Measurements from ENCODE around the gene PLA2G4D. TPM values are rescaled to one million over a fixed set of nuclear protein-coding genes. Genes with fewer than 3 reads are reported as not detected.
A peak's percentile ranks its signal among the peaks of the same experiment; 100 is the strongest.

PLA2G4D gene
- 1 to 10 TPM in 1 of 4 donors, under 1 TPM in 3; 0.19 to 5.9 (median 0.23) TPM for total RNA-seq

- 40% methylated on average over 1 of the region's 6 CpGs; no CpG with 5 or more reads in 1 of the 2 donors for WGBS, 2 donors
- Histone ChIP-seq H3K4me1 (peaks cover 5 to 39% (median 17%) of the 10 kb centered on the region in 3 donors), H3K27ac (peak within 1 kb of the TSS in 2 of 4 donors; percentile 7 to 10), H3K4me3 (no peak within 1 kb of the TSS), H3K9me3 (no peaks in the 10 kb centered on the region), H3K36me3 (no peaks in the 10 kb centered on the region), H3K27me3 (no peaks in the 10 kb centered on the region)
- DNase-seq: no peak
- no peak for TF ChIP-seq POLR2A (IDR thresholded peaks at IDR 0.05)
- TF ChIP-seq, protein P1, sequence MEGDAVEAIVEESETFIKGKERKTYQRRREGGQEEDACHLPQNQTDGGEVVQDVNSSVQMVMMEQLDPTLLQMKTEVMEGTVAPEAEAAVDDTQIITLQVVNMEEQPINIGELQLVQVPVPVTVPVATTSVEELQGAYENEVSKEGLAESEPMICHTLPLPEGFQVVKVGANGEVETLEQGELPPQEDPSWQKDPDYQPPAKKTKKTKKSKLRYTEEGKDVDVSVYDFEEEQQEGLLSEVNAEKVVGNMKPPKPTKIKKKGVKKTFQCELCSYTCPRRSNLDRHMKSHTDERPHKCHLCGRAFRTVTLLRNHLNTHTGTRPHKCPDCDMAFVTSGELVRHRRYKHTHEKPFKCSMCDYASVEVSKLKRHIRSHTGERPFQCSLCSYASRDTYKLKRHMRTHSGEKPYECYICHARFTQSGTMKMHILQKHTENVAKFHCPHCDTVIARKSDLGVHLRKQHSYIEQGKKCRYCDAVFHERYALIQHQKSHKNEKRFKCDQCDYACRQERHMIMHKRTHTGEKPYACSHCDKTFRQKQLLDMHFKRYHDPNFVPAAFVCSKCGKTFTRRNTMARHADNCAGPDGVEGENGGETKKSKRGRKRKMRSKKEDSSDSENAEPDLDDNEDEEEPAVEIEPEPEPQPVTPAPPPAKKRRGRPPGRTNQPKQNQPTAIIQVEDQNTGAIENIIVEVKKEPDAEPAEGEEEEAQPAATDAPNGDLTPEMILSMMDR (IDR thresholded peaks at IDR 0.05): peak in 1 of 6 experiments; percentile 32
- intact Hi-C loops (cut with DNase I): no loop called here
These were observed at the start of gene PLA2G4D for GRCh38 chr15:42094512-42094963. TSS of gene PLA2G4D (minus strand) at chr15:42094562. CDS start at chr15:42094459, 103 bp downstream.

DNA sequence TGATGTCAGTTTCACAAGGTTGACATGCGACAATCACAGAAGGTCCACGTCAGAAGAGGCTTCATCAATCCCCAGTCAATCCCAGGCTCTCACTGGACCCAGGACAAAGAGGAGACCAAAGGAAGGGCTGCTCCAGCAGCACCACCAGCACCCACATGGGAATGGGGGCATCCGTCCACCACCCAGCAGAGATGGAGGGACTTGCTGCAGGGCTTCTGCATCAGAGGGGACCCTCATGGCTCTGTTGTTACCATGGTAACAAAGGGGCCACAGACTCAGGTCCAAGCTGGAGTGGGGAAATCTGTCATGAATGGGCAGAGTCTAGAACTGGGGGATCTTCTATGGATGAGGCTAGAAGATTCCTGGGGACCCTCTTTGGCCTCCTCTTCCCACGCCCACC is 49.0 kb upstream of the PLA2G4D start:
- no peaks in the 10 kb centered on the region for H3K9me3 ChIP-seq
- H3K4me1 ChIP-seq: peaks cover 0 to 9% (median 0%) of the 10 kb centered on the region in 3 donors
- H3K4me3 ChIP-seq: no peak overlapping the region
- intact Hi-C loops (cut with DNase I): no loop called here
- no peaks in the 10 kb centered on the region for H3K36me3 ChIP-seq
- TF ChIP-seq POLR2A (IDR thresholded peaks at IDR 0.05): no peak
- TF ChIP-seq, protein P1 (IDR thresholded peaks at IDR 0.05): no peak
- no peak overlapping the region for H3K27ac ChIP-seq
- no peak for DNase-seq
- H3K27me3 ChIP-seq: peaks cover 0 to 8% (median 0%) of the 10 kb centered on the region in 4 donors
- 82 to 89% methylated on average over 3 to 4 of the region's 4 CpGs for WGBS, 2 donors

DNA sequence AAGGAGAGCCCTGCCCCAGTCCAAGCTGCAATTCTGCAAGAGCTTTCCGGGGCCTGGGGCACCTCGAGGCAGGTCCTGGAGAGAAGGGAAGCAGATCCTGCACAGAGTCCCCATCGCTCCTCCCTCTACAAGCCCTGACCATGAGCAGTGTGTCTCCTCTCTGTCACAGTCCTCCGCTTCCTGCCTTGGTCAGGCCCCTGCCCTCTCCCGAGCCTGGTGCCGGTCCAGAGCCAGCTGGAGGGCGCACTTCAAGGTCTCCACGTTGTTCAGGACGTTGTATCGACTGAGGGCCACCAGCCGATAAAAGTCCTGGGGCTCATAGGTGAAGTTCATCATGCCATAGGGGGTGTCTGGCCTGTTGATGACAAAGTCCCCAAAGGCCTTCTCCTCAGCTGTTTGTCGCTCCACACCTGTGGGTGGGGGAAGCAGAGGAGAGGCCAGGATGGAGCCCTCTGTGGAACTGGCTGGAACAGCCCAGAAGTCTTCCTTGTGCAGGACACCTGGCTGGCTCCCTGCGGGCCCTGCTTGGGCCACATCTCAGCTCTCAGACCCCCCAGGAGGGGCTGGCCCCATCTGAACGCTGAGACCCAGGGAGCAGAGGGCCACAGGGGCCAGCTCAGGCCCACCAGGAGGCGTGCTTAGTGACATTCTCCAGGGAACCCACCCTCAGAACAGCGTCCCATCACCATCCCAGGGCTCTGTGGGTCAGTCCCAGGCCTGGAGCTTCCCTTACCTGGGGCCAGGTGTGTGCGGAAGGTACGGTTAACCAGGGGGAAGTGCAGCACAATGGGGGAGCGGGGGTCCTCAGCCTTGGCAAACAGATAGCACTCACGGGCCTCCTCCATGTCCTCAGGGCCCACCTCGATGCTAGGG is 47.7 kb upstream of the PLA2G4D start:
- Histone ChIP-seq H3K4me3 (no peak overlapping the region), H3K36me3 (no peaks in the 10 kb centered on the region), H3K9me3 (no peaks in the 10 kb centered on the region), H3K27ac (no peak overlapping the region), H3K4me1 (peaks cover 0 to 9% (median 0%) of the 10 kb centered on the region in 3 donors), H3K27me3 (peaks cover 0 to 8% (median 0%) of the 10 kb centered on the region in 4 donors)
- intact Hi-C loops (cut with DNase I): no loop called here
- WGBS, 2 donors: 88 to 91% methylated on average over 9 to 11 of the region's 21 CpGs
- TF ChIP-seq, protein P1 (IDR thresholded peaks at IDR 0.05): no peak
- TF ChIP-seq POLR2A (IDR thresholded peaks at IDR 0.05): no peak
- DNase-seq: no peak

DNA sequence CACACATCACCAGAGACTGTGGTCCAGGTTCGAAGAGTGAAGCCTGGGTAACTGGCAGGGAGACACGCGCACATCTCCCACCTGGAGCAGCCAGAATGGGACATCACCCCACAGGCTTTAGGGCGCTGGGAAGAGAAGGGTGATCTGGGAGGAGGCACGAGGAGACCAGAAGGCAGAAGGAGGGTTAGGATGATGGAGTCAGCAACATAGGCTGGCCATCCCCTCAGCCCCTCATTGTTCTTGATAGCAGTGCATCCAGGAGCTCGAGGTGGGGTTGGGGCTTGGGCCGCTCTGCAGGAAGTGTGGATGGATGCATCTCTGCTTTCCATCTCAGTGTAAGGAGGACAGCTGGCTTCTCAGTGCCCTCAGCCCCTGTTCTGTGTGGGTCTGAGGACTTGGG is 46.9 kb upstream of the PLA2G4D start:
- intact Hi-C loops (cut with DNase I): no loop called here
- 85 to 89% methylated on average over 7 of the region's 7 CpGs for WGBS, 2 donors
- H3K36me3 ChIP-seq: no peaks in the 10 kb centered on the region
- H3K27ac ChIP-seq: no peak overlapping the region
- H3K27me3 ChIP-seq: peaks cover 0 to 8% (median 0%) of the 10 kb centered on the region in 4 donors
- no peaks in the 10 kb centered on the region for H3K9me3 ChIP-seq
- DNase-seq: no peak
- no peak overlapping the region for H3K4me3 ChIP-seq
- H3K4me1 ChIP-seq: peaks cover 0 to 9% (median 0%) of the 10 kb centered on the region in 3 donors
- TF ChIP-seq, protein P1 (IDR thresholded peaks at IDR 0.05): no peak
- no peak for TF ChIP-seq POLR2A (IDR thresholded peaks at IDR 0.05)
